ENCODE measurements around the gene KRTAP4-12. TPM values are rescaled to one million over a fixed set of nuclear protein-coding genes. Genes with fewer than 3 reads are reported as not detected.
"Not testable (repeated sequence)": the region's sequence is repeated elsewhere in the genome, so short reads cannot be mapped to it uniquely, and the experiment has no call there.

Gene KRTAP4-12
- total RNA-seq, 4 donors from 2014 or later: not detected

DNA sequence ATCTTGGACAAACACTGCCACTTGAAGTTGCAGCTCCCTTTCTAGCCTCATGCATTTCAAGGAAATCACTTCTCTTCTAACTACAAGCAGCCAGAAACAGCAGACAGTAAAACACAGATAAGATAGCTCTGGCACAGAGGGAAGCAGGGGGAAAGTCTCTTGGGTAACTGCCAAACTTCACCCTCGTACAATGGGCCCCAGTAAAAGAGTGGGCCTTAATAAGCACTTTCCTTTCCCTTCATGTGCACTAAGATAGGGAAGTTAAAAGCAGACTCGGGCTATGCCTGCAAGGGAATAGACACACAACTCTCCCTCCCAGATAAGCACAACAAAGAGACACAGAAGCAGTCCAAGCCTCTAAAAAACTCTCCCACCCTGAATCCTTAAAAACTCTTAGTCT is 29.9 kb upstream of the KRTAP4-12 start:
- no peaks in the 10 kb centered on the region for H3K36me3 ChIP-seq
- no peak for TF ChIP-seq POLR2A (IDR thresholded peaks at IDR 0.05)
- TF ChIP-seq, protein P1, sequence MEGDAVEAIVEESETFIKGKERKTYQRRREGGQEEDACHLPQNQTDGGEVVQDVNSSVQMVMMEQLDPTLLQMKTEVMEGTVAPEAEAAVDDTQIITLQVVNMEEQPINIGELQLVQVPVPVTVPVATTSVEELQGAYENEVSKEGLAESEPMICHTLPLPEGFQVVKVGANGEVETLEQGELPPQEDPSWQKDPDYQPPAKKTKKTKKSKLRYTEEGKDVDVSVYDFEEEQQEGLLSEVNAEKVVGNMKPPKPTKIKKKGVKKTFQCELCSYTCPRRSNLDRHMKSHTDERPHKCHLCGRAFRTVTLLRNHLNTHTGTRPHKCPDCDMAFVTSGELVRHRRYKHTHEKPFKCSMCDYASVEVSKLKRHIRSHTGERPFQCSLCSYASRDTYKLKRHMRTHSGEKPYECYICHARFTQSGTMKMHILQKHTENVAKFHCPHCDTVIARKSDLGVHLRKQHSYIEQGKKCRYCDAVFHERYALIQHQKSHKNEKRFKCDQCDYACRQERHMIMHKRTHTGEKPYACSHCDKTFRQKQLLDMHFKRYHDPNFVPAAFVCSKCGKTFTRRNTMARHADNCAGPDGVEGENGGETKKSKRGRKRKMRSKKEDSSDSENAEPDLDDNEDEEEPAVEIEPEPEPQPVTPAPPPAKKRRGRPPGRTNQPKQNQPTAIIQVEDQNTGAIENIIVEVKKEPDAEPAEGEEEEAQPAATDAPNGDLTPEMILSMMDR (IDR thresholded peaks at IDR 0.05): no peak
- no peak overlapping the region for H3K4me3 ChIP-seq
- no peak overlapping the region for H3K27ac ChIP-seq
- intact Hi-C loops (cut with DNase I; ENCODE audit: low total_unique reads): no loop called here
- no peaks in the 10 kb centered on the region for H3K9me3 ChIP-seq
- no peaks in the 10 kb centered on the region for H3K27me3 ChIP-seq
- no peak for DNase-seq
- no peaks in the 10 kb centered on the region for H3K4me1 ChIP-seq

DNA sequence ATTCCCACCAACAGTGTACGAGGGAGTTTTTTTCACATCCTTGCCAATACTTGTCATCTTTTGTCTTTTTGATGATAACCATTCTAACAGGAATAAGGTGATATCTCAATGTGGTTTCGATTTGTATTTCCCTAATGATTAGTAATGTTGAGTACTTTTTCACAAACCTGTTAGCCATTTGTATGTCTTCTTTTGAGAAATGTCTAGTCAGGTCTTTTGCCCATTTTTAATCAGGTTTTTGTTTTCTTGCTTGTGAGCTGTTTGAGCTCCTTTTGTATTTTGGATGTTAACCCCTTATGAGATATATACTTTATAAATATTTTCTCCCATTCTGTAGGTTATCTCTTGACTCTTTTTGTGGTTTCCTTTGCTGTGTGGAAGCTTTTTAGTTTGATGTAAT is 27.5 kb upstream of the KRTAP4-12 start:
- intact Hi-C loops (cut with DNase I; ENCODE audit: low total_unique reads): no loop called here
- TF ChIP-seq, protein P1 (IDR thresholded peaks at IDR 0.05): no peak
- no peak for TF ChIP-seq POLR2A (IDR thresholded peaks at IDR 0.05)
- DNase-seq: no peak
- Histone ChIP-seq H3K36me3 (no peaks in the 10 kb centered on the region), H3K9me3 (no peaks in the 10 kb centered on the region), H3K4me1 (no peaks in the 10 kb centered on the region), H3K27ac (no peak overlapping the region), H3K4me3 (no peak overlapping the region), H3K27me3 (no peaks in the 10 kb centered on the region)

DNA sequence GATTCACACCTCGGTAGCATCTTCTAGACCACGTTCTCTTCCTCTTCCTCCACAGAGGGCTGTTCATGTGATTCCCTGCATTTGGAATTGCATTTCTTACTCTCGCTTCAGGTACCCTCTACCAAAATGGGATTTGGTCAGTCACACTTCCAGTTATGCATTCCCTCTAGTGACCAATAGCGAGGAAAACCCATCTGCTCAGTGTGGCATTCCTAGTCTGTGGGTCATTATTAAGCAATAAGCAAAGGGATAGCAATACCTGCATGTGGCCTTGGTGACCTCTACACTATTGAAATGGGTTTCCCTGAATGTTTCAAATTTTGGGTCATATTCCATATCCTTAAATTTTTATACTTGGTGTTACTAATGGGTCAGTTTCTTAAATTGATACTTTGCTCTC is 26.0 kb upstream of the KRTAP4-12 start:
- TF ChIP-seq, protein P1 (IDR thresholded peaks at IDR 0.05): no peak
- no peak for TF ChIP-seq POLR2A (IDR thresholded peaks at IDR 0.05)
- H3K27ac ChIP-seq: no peak overlapping the region
- DNase-seq: no peak
- H3K27me3 ChIP-seq: no peaks in the 10 kb centered on the region
- no peaks in the 10 kb centered on the region for H3K36me3 ChIP-seq
- intact Hi-C loops (cut with DNase I; ENCODE audit: low total_unique reads): no loop called here
- no peaks in the 10 kb centered on the region for H3K9me3 ChIP-seq
- no peak overlapping the region for H3K4me3 ChIP-seq
- H3K4me1 ChIP-seq: no peaks in the 10 kb centered on the region

DNA sequence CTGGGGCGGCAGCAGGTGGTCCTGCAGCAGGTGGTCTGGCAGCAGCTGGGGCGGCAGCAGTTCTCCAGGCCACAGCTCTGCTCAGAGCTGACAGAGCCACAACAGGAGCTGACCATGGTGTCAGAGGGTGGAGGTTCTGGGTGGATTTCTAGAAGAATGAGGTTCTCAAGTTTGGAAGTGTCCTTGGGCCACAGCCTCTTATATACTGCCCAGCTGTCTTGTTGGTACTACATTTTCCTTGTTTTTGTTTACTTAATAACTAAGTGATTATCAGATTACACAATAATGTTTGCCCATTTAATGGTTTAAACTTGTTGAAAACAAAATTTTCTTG is 25.6 kb upstream of the KRTAP4-12 start, which contains the start of gene KRTAP4-5:
TSS of gene KRTAP4-5 (minus strand) at position 174 of the 334 bp plus-strand sequence. CDS start at position 116, 58 bp downstream.
- no peak for DNase-seq
- H3K36me3 ChIP-seq: no peaks in the 10 kb centered on the region
- H3K4me3 ChIP-seq: no peak within 1 kb of the TSS
- no peaks in the 10 kb centered on the region for H3K4me1 ChIP-seq
- intact Hi-C loops (cut with DNase I; ENCODE audit: low total_unique reads): no loop called here
- no peak within 1 kb of the TSS for H3K27ac ChIP-seq
- H3K27me3 ChIP-seq: no peaks in the 10 kb centered on the region
- no peak for TF ChIP-seq POLR2A (IDR thresholded peaks at IDR 0.05)
- TF ChIP-seq, protein P1 (IDR thresholded peaks at IDR 0.05): no peak
- H3K9me3 ChIP-seq: no peaks in the 10 kb centered on the region

DNA sequence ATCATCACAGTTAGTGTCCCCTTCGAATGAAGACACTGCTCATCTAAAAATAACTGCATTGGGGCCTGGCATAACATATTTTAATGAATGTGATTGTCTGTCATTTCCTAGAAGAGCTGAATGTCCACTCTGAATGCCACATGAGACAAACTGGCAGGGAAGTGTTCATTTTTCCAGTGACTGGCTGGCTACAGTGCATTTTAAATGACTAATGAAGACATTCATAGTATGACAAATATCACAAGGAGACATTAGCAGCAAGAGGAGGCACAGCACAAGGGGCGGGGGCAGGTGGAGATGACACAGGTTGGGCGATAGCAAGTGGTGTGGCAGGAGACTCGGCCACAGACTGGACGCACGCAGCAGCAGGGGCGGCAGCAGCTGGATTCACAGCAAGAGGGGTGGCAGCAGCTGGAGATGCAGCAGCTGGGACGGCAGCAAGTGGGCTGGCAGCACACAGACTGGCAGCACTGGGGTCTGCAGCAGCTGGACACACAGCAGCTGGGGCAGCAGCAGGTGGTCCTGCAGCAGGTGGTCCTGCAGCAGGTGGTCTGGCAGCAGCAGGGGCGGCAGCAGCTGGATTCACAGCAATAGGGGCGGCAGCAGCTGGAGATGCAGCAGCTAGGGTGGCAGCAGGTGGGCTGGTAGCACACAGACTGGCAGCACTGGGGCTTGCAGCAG is 25.1 kb upstream of the KRTAP4-12 start:
- H3K27me3 ChIP-seq; H3K36me3 ChIP-seq; H3K9me3 ChIP-seq; H3K4me3 ChIP-seq; intact Hi-C loops (cut with DNase I; ENCODE audit: low total_unique reads); DNase-seq; H3K4me1 ChIP-seq; H3K27ac ChIP-seq: not testable (repeated sequence)
